K562 (cell line): ENCODE data around the gene ZNF197. TPM values are rescaled to one million over a fixed set of nuclear protein-coding genes. Genes with fewer than 3 reads are reported as not detected.
A peak's percentile ranks its signal among the peaks of the same experiment; 100 is the strongest.

ENCODE experiments used
- ATAC-seq: fragments of 200-7000 bp; cut with Tn5 transposase; 3 replicates; pipeline ENCODE4 v1.9.1; 2020; ENCODE audit warnings: moderate library complexity
- BruUV-seq: library from RNA; stranded (reverse); fragments of 400-500 nt; replicated peaks from 2 replicates; lab custom pipeline; 2021; lab: Mats Ljungman, UMichigan
- CTCF ChIA-PET: fragments of 300-600 bp; formaldehyde crosslinking; extraction: SDS; loops from one replicate; lab custom pipeline; 2021; ENCODE audit warnings: low intra/inter-chr PET ratio; lab: Yijun Ruan, JAX
- POLR2A ChIA-PET: fragments of 300-600, 350-650 bp; sonication (Branson Sonifier 250); formaldehyde crosslinking; extraction: SDS; loops from one replicate; lab custom pipeline; 2021; ENCODE audit warnings: antibody characterized with exemption, inconsistent platforms; lab: Yijun Ruan, JAX
- DNase-seq, 4 experiments: peaks; one replicate each; pipeline versions ENCODE4 v3.0.0 to v3.0.0-alpha.2; 2011 to 2018; ENCODE audit warnings: low spot score in 3 of 4, mixed read lengths in 3 of 4; ENCODE audit errors: extremely low read depth in 1 of 4
- FAIRE-seq: peaks from 2 replicates; lab custom pipeline; 2011; peaks lifted over from hg19 to GRCh38; lab: Jason Lieb, UNC
- H2AFZ ChIP-seq: 2 replicates; pipeline ENCODE4 v1.6.0; 2011; ENCODE audit warnings: low read depth, low read length, control low read depth, inconsistent platforms
- H3K27ac ChIP-seq: fragments of 200-600 bp; 3 replicates; pipeline ENCODE4 v1.8.0; 2011; ENCODE audit warnings: low read depth, mild to moderate bottlenecking, control low read depth, inconsistent platforms, low read length, moderate library complexity, mixed read lengths; ENCODE audit errors: extremely low read depth
- H3K27me3 ChIP-seq, 2 experiments: fragments of 300-600 bp in 1 of 2; 2 replicates in 1 of 2; 3 replicates in 1 of 2; pipeline versions ENCODE4 v1.6.0 to v1.8.0; 2011; ENCODE audit warnings: inconsistent platforms in 2 of 2, low read length in 2 of 2, mild to moderate bottlenecking in 1 of 2, mixed read lengths in 1 of 2, moderate library complexity in 1 of 2; ENCODE audit not compliant: control insufficient read depth in 2 of 2, insufficient read depth in 2 of 2
- H3K36me3 ChIP-seq: fragments of 300-600 bp; 3 replicates; pipeline ENCODE4 v1.8.0; 2011; ENCODE audit warnings: mild to moderate bottlenecking, low read length, inconsistent platforms; ENCODE audit not compliant: control insufficient read depth, insufficient read depth
- H3K4me1 ChIP-seq, 2 experiments: fragments of 200-600 bp in 1 of 2; replicated peaks in 1 of 2; 2 replicates in 1 of 2; 3 replicates in 1 of 2; pipeline versions ENCODE4 v1.5.1 to v1.8.0; 2011; ENCODE audit warnings: inconsistent platforms in 2 of 2, low read length in 2 of 2, mild to moderate bottlenecking in 1 of 2, mixed read lengths in 1 of 2, moderate library complexity in 1 of 2; ENCODE audit not compliant: control insufficient read depth in 2 of 2, insufficient read depth in 2 of 2
- H3K4me2 ChIP-seq: 2 replicates; pipeline ENCODE4 v1.6.1; 2011; ENCODE audit warnings: low read length, control low read depth, inconsistent platforms, mixed read lengths; ENCODE audit not compliant: insufficient read depth
- H3K4me3 ChIP-seq: fragments of 200-600 bp; sonication (generic), shearing (Covaris generic); 2 replicates; pipeline ENCODE4 v1.5.1; 2016; ENCODE audit warnings: control low read depth, inconsistent platforms
- H3K79me2 ChIP-seq: fragments of 200-600 bp; 3 replicates; pipeline ENCODE4 v1.8.0; 2011; ENCODE audit warnings: low read length, inconsistent platforms; ENCODE audit not compliant: control insufficient read depth, insufficient read depth
- H3K9ac ChIP-seq, 2 experiments: 2 replicates each; pipeline versions ENCODE4 v1.6.0 to v1.6.1; 2011; ENCODE audit warnings: low read depth in 2 of 2, low read length in 2 of 2, control low read depth in 1 of 2, inconsistent platforms in 1 of 2, mild to moderate bottlenecking in 1 of 2, mixed read lengths in 1 of 2; ENCODE audit not compliant: insufficient read depth in 1 of 2
- H3K9me1 ChIP-seq: one replicate; pipeline ENCODE4 v1.6.0; 2011; ENCODE audit warnings: inconsistent platforms, mild to moderate bottlenecking, low read length, moderate library complexity; ENCODE audit not compliant: control insufficient read depth, insufficient read depth
- H3K9me3 ChIP-seq: replicated peaks from 2 replicates; pipeline ENCODE4 v1.5.1; 2011; ENCODE audit warnings: low read depth, low read length, inconsistent platforms; ENCODE audit not compliant: control insufficient read depth, insufficient read depth
- H4K20me1 ChIP-seq: replicated peaks from 2 replicates; pipeline ENCODE4 v1.6.1; 2011; ENCODE audit warnings: low read length, inconsistent platforms, mixed read lengths; ENCODE audit not compliant: control insufficient read depth, insufficient read depth
- EZH2 ChIP-seq: IDR thresholded peaks from 2 replicates; pipeline ENCODE4 v1.6.1; 2012; ENCODE audit warnings: low read depth, mild to moderate bottlenecking, inconsistent platforms, low read length, borderline replicate concordance
- NCOA2 ChIP-seq, 2 experiments: fragments of 450-650 bp; IDR thresholded peaks; 2 replicates each; pipeline ENCODE4 v1.6.1; 2018; ENCODE audit warnings: mild to moderate bottlenecking in 2 of 2, moderate library complexity in 1 of 2; ENCODE audit not compliant: partially characterized antibody in 2 of 2
- NFIC ChIP-seq: fragments of 450-650 bp; IDR thresholded peaks from 2 replicates; pipeline ENCODE4 v1.6.1; 2017; ENCODE audit warnings: mild to moderate bottlenecking, inconsistent platforms
- PYGO2 ChIP-seq: fragments of 450-650 bp; IDR thresholded peaks from 2 replicates; pipeline ENCODE4 v1.6.1; 2016; ENCODE audit warnings: mild to moderate bottlenecking, missing genetic modification characterization, moderate library complexity, missing compliant biosample characterization
- ZNF212 ChIP-seq: fragments of 450-650 bp; formaldehyde crosslinking; IDR thresholded peaks from 2 replicates; pipeline ENCODE4 v1.4.0; 2020; ENCODE audit warnings: mild to moderate bottlenecking
- ZNF592 ChIP-seq: fragments of 450-650 bp; IDR thresholded peaks from 2 replicates; pipeline ENCODE4 v1.6.1; 2017; ENCODE audit warnings: antibody characterized with exemption, mild to moderate bottlenecking
- WGBS: fragments of 100-300 bp; shearing (Covaris generic); methylation state at CpG from one replicate; pipeline ENCODE4 v1.1.6; 2016; ENCODE audit warnings: low coverage, mixed read lengths; ENCODE audit not compliant: insufficient coverage; ENCODE audit errors: missing lambda C conversion rate; 5-methylcytosine and 5-hydroxymethylcytosine counted together
- in situ Hi-C: fragments of 300-500 bp; cut with MboI; formaldehyde crosslinking; loops from 4 replicates; pipeline ENCODE4 v1.15.0; 2018; ENCODE audit warnings: inconsistent platforms, mixed read lengths
- intact Hi-C: fragments of 100-400 bp; cut with micrococcal nuclease; formaldehyde crosslinking; loops from 2 replicates; pipeline ENCODE4 v1.14.2; 2022
- polyA plus RNA-seq, 8 experiments: library from polyadenylated mRNA; depleted of rRNA in 4 of 8; stranded (reverse) in 5 of 8; unstranded in 3 of 8; fragments of >200 nt; fragmentation: Nextera tagmentation in 2 of 8; fragmentation: Illumina TruSeq in 1 of 8; extraction: Ambion mirVana in 2 of 8; extraction: Trizol in 1 of 8; gene quantifications; 2 replicates each; pipeline versions ENCODE4 v1.2.1 to v1.2.3, GENCODE V29; 2011 to 2014; ENCODE audit warnings: inconsistent platforms in 1 of 8, missing spikeins in 1 of 8
- total RNA-seq, 7 experiments: library from RNA; depleted of rRNA in 6 of 7; stranded (reverse); fragments of >200 nt in 6 of 7; fragmentation: Illumina TruSeq in 2 of 7; extraction: Trizol in 2 of 7; gene quantifications; 2 replicates each; pipeline versions ENCODE4 v1.2.1 to v1.2.3, GENCODE V29; 2011 to 2021; ENCODE audit warnings: low replicate concordance in 1 of 7

Gene ZNF197
- total and polyA plus RNA-seq, 9 of the 15 experiments (the other 6 are each of a cell fraction or from before 2014, with no cell fraction given), result 3.5 to 19.1 (median 13.7) TPM

- Histone ChIP-seq H4K20me1 (no peaks in the 10 kb centered on the region), H2AFZ (no peak overlapping the region), H3K4me3 (no peak overlapping the region), H3K9ac (no peak overlapping the region), H3K4me1 (no peaks in the 10 kb centered on the region), H3K27ac (no peak overlapping the region), H3K4me2 (no peak overlapping the region), H3K36me3 (no peaks in the 10 kb centered on the region), H3K79me2 (no peaks in the 10 kb centered on the region), H3K9me1 (no peaks in the 10 kb centered on the region), H3K27me3 (no peaks in the 10 kb centered on the region; a peak in 2 of 5 replicates), H3K9me3 (peaks cover 7% of the 10 kb centered on the region)
- no peak for ATAC-seq
- POLR2A ChIA-PET, result no interaction called here
- CTCF ChIA-PET, result no interaction called here
- intact Hi-C loops, result no loop called here
- no peak for DNase-seq
- BruUV-seq, result no TSS peak
- in situ Hi-C loops, result no loop called here
- no peak for FAIRE-seq
- 0% methylated on average over 2 of the region's 2 CpGs for WGBS
- no peak for TF ChIP-seq PYGO2 (tag)
- peak; percentile 45; the same call in 1 of the 2 replicates for TF ChIP-seq NFIC
Observed at GRCh38 chr3:44674211-44674610, 49.4 kb downstream of the ZNF197 start.

- no peaks in the 10 kb centered on the region for H3K4me1 ChIP-seq
- no peak overlapping the region for H3K27ac ChIP-seq
- WGBS, result 0% methylated on average over 5 of the region's 5 CpGs
- DNase-seq, result no peak
- no peak overlapping the region for H3K4me3 ChIP-seq
- intact Hi-C loops, result no loop called here
- no peak for FAIRE-seq
- H3K9ac ChIP-seq, result no peak overlapping the region
- in situ Hi-C loops, result no loop called here
- no peak overlapping the region for H2AFZ ChIP-seq
- H3K9me3 ChIP-seq, result peaks cover 10% of the 10 kb centered on the region
- ATAC-seq, result no peak
- H3K36me3 ChIP-seq, result no peaks in the 10 kb centered on the region
- no TSS peak for BruUV-seq
- no peak overlapping the region for H3K4me2 ChIP-seq
- CTCF ChIA-PET, result no interaction called here
- POLR2A ChIA-PET, result no interaction called here
- H3K79me2 ChIP-seq, result no peaks in the 10 kb centered on the region
- H4K20me1 ChIP-seq, result no peaks in the 10 kb centered on the region
- H3K9me1 ChIP-seq, result no peaks in the 10 kb centered on the region
- H3K27me3 ChIP-seq, result no peaks in the 10 kb centered on the region; a peak in 2 of 5 replicates
- TF ChIP-seq EZH2 (no peak), NCOA2 (IDR thresholded peaks at IDR 0.05; ENCODE audit: partially characterized antibody in 2 of 2) (no peak), ZNF212 (CRISPR knock-in tag) (no peak), ZNF592 (no peak)
Observed at GRCh38 chr3:44678480-44679116, 53.8 kb downstream of the ZNF197 start.
